HG03060 (cell line): ENCODE results near the gene RPL27.

ENCODE experiments used
- ATAC-seq: cut with Tn5 transposase; IDR thresholded peaks from one replicate; pipeline ENCODE4 v1.9.1; 2021; ENCODE audit warnings: low read depth, moderate number of reproducible peaks; ENCODE audit not compliant: unreplicated experiment

RPL27 gene

DNA sequence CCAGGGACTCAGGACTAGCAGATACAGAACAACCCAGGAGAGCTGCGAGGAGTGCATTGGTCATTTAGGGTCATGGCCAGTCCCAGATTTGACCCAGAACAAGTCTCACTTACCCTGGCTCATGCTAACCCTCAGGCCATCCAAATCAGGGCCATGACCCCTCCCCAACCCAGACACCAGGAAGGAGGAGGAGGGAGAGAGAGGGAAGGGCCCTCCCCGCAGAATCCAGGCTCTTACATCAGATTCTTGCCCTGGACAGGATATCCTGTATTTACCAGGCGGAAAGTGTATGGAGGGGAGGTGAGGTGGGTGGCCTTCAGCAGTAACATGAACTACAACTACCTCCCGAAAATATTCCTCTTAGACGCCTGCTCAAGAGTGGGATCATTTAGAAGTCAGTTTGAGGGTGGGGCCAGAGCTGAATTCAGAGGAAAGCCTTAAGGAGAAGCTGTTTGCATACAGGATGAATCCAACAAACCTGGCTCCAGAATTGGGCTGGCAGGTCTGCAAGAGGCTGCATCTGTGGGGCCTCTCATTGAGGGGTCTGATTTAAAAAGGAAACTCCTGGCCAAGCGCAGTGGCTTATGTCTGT lies 21.9 kb downstream of the RPL27 start:
- no peak for ATAC-seq

DNA sequence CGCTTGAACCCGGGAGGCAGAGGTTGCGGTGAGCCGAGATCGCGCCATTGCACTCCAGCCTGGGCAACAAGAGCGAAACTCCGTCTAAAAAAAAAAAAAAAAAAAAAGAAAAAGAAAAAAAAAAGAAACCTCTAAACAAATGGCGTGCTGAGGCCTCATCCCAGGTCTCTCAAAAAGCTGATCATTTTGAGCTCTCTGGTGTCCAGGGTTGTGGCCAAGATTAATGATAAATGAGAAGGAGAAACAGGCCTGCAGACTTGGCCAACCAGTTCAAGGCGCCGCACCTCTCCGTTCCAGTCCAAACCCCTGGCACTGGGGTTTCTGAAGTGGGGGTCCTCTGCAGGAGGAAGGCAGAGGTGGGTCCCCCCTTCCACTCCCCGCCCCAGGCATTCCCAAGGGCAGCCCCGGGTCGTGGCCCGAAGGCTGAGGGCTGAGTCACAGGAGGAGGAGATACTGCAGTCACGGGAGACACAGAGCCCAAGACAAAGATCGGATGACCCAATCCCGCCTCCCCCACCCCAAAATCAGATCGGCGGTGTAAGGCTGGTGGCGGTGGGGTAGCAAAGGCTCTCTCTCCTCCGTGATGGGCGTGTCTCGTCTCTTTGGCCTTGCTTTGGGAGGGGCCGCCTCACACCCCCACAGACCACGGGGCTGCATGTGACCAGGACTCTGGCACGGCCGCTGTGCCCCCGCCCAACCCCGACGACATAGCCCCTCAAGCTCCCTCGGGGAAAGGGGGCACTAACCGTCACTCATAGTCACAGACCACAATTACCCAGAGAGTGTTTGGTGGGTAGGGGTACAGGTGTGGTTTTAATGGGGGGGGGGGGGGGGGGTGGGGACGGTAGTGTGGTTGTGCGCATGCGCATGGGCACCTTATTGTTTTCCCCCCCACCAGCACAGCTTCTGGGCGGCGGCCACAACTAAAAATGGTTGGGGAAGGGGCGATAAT lies 22.8 kb downstream of the RPL27 start:
- no peak for ATAC-seq

DNA sequence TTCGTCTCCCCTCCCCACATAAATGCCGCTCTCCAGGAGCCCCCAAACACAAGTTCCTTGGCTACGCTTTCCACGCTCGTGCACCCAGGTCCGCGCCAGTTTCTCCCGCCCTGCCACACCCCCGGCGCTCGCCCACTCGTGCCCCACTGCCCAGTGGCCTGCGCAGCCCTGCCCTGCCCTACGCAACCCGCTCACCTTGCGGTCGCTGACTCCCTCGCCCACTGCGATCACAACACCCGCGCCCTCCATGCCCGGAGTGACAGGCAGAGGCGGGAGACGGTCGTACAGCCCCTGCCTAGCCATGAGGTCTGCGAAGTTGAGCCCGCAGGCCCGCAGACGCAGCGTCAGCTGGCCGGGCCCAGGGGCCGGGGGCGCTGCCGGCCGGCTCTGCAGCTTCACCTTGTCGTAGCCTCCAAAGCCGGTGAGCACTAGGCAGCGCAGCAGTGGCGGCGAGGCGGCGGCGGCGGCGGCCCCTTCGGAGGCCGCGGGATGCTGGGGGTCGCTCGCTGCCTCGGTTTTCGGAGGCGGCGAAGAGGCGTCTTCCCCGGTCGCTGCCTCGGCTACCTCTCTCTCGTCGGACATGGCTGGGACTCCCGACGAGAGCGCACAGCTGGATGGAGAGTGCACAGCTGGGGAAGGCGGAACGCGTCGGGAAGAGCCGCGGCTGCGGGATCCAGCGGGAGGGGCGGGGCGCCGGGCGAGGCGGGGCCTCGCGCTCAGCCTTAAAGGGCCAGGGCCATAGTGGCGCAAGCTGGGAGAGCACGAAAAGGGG lies 23.7 kb downstream of the RPL27 start, which contains the start of gene VAT1:
Gene VAT1, minus strand, starts transcription at position 645 of the 772 bp plus-strand sequence. Its CDS starts 63 bp downstream, at position 582.
- ATAC-seq = no peak

DNA sequence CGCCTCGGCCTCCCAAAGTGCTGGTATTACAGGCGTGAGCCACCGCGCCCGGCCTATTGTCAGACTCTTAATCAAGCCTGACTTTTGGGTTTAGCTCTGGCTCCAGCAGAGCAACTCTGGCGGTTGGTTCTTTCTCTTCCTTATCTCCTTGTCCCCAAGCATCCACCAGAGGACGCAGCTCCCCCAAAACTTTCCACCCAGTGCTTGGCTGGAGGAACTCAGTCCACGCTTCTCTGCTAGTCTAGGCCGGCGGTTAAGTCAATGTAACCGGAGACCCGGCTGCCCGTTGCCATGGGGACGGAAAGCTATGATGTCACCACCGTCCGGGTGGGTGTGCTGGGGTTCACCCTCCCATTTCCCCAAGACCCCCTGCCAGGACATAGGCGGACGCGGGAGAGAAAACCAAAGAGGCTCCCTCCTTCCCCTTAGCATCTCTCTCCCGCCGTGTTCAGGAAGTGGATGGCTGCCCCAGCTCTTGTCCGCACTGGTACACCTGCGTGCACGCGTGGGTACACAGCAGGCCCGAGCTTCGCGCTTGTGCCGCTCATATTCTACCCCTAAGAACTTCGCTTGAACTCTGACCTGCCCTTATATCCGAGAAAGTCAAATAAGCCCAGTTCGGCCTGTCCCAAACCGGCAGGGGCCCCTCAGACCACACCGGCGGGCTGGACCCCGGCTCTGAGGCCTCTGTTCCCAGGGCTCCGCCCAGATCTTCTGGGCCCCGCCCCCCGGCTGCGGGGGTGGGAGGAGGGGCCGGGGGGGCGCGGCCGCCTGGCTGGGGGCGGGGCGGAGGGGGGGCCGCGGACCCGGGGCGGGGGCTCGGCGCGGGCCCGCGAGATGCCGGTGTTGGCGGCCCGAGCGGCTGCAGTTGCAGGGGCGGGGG lies 26.4 kb downstream of the RPL27 start, which contains the start of gene RND2:
Gene RND2, plus strand, starts transcription at position 825 of the 883 bp plus-strand sequence. CDS start 117 bp downstream, outside the sequence.
- ATAC-seq = no peak

DNA sequence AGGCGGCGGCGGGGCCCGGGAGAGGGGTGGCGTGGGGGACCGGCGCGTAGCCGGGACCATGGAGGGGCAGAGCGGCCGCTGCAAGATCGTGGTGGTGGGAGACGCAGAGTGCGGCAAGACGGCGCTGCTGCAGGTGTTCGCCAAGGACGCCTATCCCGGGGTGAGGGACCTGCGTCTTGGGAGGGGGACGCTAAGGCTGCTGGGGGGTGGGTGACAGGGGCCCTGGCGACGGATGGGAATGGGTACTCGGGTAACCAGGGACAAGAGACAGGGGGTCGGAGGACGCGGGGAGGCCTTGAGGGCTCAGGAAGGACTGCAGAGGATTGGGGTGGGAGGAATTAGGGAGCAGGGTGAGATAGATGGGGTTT lies 27.1 kb downstream of the RPL27 start:
- no peak for ATAC-seq

DNA sequence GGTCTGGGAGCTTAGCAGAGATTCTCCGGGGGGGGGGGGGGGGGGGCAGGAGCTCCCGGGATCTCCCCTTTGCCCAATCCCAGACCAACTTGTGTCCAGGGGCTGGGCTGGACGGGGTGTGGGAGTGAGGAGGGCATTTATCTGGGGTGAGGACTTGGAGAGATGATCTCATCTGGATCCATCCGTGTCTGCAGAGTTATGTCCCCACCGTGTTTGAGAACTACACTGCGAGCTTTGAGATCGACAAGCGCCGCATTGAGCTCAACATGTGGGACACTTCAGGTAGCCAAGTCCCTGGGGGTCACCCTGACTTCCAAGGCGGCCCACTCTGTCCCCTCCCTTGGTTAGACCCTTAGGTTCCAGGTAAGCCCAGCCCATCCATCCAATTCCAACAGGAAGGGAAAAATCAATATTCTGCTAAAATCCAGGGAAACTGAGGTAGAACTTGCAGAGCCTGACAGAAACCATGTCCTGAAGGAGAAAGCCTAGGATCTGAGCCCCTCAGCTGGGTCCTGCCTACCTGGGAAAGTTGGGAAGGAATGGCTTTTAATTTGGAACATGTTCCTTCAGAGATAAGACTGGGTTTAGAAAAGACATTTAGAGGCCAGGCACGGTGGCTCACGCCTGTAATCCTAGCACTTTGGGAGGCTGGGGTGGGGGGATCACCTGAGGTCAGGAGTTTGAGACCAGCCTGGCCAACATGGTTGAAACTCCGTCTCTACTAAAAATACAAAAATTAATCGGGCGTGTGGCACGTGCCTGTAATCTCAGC lies 27.7 kb downstream of the RPL27 start:
- ATAC-seq = no peak

DNA sequence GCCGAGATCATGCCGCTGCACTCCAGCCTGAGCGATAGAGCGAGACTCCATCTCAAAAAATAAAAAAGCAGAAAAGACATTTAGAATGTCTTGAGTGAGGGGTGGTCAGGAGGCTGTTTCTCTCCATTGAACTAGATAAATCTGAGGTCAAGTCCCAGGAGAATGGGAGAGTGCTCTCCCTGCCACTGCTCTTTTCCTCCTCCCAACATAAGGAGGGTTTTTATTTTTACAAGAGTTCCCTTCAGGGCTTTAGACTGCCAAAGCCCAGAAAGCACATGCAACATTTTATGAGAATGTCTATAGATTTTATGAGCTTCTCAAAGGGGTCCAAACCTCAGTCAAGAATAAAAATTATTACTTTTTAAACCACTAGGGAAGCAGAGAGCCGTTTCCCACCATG lies 28.4 kb downstream of the RPL27 start:
- no peak for ATAC-seq

DNA sequence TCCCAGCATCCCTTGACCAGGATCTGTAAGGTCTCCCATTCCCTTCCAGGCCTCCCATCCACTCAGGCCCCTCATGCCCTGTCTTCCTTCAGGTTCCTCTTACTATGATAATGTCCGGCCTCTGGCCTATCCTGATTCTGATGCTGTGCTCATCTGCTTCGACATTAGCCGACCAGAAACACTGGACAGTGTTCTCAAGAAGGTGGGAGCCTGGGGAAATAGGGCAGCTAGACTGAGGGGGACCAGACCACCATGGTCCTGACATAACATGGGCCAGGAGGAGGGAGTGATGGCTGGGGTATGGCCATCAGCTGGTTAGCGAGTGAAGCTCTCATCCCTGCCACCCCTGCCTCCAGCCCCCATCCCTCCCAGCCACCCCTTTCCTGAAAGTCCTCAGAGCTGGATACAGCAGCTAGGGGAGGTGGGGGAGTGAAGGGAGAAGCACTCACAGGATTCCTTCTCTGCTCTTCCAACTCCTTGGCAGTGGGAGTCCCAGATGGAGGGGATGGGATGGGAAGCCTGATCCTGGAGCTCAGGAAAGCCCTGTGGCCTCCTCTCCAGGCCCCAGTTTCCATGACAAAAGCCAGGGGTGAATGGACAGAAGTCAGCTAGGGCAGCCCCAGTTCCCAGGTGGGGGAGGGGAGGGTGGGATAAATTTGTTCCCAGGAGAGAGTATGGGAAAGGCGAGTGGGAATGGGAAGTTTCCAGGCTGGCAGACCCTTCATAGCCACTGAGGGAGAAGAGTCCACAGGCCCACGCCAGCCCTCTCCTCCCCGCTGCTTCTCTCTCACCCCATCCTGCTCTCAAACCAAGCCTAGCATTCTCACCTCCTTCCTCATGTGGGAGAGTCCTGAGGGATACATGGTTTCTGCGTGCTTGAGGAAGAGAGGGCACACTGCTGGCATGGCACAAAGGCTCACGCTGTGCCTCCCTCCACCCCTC lies 29.1 kb downstream of the RPL27 start:
- no peak for ATAC-seq

DNA sequence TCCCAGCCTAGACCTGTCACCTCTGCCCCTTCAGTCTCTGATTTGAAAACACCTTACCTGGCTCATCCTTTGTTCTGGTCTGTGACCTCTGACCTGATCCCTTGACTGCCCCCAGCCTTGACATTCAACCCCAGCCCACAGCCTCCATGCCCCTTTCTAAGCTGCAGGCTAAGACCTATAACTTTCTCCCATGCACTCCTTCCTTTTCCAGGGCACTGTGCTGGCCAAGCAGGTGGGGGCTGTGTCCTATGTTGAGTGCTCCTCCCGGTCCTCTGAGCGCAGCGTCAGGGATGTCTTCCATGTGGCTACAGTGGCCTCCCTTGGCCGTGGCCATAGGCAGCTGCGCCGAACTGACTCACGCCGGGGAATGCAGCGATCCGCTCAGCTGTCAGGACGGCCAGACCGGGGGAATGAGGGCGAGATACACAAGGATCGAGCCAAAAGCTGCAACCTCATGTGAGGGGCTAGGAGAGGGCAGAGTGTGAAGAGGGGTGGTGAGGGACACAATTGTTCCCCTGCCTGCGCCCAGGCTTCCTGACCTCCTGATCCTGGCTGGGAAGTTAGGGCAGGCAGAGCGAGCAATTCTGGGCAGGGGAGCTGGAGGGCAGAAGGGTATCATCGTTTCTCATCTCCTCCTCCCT lies 30.1 kb downstream of the RPL27 start:
- ATAC-seq = no peak

DNA sequence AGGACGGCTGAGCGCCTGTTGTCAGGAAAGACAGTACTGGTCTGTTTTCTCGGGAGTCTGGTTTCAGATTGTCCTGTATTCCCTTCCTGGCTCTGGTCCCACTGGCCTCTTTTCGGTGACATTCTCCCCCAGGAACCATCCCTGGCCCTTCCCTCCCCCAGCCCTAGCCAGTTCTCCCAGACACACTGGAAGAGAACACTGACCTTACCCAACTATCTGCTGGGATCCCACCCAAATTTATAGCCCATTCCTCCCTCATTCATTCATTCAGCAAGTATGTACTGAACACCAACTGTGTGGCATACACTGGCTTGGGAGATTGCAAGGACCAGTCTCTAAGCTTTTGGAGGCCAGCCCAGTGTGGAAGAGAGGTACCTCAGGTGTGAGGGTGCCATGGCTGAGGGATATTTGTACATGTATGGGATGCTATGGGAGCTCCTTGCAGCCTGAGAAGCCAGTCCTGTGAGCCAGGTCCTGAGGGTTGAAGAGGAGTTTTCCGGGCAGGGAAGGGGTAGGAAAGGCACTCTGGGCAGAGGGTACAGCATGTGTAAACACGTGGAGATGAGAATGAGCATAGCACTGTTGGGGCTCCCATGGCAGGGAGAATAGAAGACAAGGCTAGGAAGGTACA lies 32.0 kb downstream of the RPL27 start:
- ATAC-seq = no peak

DNA sequence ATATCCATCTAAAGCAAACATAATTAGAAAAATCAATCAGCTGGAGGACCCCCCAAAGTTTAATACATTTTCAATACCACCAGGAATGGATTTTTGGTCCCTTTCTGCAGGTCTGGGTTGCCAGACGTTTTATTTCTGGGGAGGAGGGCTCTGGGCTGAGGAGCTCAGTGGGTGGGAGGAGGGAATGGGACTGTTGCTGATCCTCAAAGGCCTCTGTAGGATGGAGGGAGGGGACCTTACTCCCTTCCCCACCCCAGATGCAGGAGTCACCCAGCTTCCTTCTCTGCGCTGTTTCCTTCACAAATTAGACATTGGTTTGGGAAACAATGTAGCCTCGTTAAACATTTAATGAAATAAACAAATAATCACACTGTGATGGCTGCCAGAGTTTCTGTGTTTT lies 33.4 kb downstream of the RPL27 start:
- no peak for ATAC-seq

DNA sequence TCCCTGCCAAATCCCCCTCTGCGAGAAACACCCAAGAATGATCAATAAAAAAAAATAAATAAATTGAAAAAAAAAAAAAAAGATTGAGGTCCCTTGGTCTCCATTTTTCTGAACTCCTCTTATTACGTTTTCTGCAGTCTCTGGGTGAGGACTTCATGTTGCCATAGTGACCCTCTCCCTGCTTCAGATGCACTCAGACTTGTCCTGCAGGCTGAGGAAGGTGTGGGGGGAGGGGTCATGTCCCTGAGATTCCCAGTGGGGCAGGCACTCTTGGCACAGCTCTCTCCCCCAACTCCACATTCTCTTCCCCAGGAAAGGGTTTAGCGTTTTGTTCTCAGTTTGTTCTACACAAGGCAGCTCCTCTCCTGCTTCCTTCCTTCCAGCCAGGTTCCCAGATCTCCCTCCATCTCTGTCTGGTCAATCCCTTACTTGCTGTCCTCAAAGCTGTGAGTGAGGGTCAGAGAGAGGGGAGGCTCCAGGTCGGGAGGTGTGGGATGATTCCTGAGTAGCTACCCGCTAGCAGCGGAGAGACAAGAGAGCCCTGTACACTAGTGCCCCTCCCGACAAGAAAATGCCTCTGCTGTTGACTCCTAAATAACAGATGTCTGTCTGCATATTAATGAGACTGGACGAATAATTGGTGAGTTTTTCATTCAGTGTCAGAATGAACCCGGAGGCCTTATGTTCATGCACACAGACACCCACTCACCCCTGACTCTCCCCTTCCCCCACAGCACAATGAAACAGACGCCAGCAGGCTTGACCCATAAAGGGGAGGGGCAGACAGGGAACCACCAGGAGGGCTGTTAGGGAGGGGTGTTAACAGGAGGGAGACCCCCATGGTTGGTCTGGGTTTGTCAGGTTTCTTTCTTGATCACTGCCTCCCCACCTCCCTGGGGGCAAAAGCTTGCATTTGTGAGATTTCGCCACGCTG lies 36.0 kb downstream of the RPL27 start:
- no peak for ATAC-seq

DNA sequence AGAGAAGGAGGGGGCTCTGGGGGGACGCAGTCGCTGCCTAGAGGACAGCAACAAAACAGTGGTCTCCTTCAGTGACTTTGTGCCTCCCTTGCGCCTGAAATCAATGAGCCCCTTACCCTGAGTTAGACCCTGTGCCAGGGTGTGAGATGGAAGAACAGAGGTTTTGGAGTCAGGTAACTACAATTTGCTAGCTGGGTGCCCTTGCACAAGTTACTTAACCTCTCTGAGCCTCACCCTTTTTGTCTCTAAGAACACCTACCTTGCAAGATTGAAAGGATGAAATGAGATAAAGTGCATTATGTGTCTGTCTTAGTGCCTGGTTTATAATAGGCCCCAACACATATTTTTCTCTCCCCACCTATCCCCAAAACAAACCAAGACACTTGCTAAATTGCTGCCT lies 36.7 kb downstream of the RPL27 start:
- ATAC-seq = no peak

DNA sequence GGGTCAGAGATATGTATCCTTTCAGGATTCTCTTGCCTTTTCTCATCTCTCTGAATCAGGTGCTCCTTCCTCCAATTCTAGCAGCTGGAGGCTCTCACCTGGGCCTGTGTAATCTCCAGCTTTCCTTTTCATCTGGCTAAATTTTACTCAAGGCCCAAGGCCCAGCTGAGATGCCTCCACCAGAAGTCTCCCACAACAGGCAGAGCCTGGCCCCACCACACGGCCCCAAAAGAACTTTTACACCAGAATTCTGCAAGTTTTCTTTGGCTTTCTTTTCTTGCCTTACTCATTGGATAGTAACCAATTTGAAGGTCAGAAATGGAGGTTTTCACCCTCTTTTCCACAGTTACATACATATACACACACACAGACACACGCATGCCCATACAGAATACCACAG lies 41.4 kb downstream of the RPL27 start:
- no peak for ATAC-seq

DNA sequence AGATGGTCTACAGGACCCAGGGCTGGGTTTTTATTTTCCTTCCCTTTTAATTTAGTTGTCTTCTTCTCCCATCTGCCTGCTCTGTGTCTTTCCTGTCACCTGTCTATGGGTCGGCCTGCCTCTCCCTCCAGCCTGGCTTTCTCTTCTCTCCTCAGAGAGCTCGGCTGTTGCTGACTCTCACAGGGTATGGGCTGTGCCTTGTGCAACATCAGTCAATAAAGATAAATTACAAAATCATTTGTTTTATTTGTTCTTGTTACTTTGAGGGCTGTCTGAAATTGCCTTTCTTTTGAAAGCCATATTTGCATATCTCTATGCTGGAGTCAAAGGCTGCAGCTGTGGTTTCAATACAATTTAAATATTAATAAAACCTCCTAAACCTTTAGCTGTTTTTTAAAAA lies 42.4 kb downstream of the RPL27 start:
- ATAC-seq = no peak

DNA sequence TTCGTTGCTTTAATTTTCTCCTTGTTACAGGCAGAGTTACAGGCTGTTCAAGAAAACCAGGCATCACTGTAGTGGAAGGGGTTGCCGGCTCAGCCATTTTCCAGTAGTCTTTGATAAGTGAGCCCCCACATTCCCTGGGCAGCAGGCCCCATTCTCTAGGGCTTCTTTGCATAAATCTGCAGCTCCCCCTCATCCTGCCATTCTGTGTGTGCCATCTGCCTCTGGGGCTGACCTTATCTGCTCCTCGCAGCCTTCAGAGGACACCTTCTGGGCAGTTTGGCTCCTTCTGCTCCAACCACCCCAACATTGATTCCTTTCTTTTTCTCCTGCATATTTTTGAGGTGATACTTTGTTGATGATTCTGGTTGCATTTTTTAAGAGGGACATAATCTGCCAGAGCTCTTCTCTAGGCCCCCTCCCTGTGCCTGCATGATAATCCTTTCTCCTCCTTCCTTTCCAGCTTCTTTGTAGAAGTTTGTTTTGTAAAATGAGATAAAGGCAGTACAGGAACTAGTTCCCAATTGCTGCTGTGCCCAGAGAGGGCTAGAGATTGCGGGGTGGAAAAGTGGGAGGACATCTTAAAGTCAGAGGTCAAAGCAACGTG lies 43.9 kb downstream of the RPL27 start:
- no peak for ATAC-seq
